Endothelial cell of umbilical vein (primary cell): ENCODE measurements around the gene TFF2.

ENCODE experiments used
- EZH2 ChIP-seq: IDR thresholded peaks from 2 replicates; pipeline ENCODE4 v1.6.1; 2012; ENCODE audit warnings: borderline replicate concordance, low read depth, mild to moderate bottlenecking, moderate library complexity, low read length, inconsistent platforms; ENCODE audit not compliant: severe bottlenecking
- FOS ChIP-seq: IDR thresholded peaks from 2 replicates; pipeline ENCODE4 v1.6.1; 2011; ENCODE audit warnings: mild to moderate bottlenecking, low read length, moderate library complexity, borderline replicate concordance; ENCODE audit not compliant: insufficient read depth
- GATA2 ChIP-seq: IDR thresholded peaks from 2 replicates; pipeline ENCODE4 v1.7.0; 2011; ENCODE audit warnings: low read depth, mild to moderate bottlenecking, moderate library complexity, mixed read lengths, low read length; ENCODE audit not compliant: insufficient read length, insufficient read depth
- MYC ChIP-seq: IDR thresholded peaks from one replicate; pipeline ENCODE4 v1.6.1; 2011; ENCODE audit warnings: mild to moderate bottlenecking, low read depth, low read length
- POLR2A ChIP-seq: IDR thresholded peaks from 2 replicates; pipeline ENCODE4 v1.6.1; 2012; ENCODE audit warnings: low read depth, mild to moderate bottlenecking, control low read depth, low read length
- POLR2AphosphoS5 ChIP-seq: IDR thresholded peaks from 2 replicates; pipeline ENCODE4 v1.6.1; 2012; ENCODE audit warnings: low read depth, mild to moderate bottlenecking, control low read depth, low read length, moderate library complexity; ENCODE audit not compliant: insufficient read depth
- TF ChIP-seq, protein P1 (sequence below), 2 donors: IDR thresholded peaks; 1 replicate in 1 of 2; 2 replicates in 1 of 2; pipeline ENCODE4 v1.5.1; 2011; ENCODE audit warnings: low read length in 2 of 2, mild to moderate bottlenecking in 2 of 2, moderate library complexity in 2 of 2, control low read depth in 1 of 2, inconsistent platforms in 1 of 2, low read depth in 1 of 2; ENCODE audit not compliant: insufficient read depth in 1 of 2; ENCODE audit errors: extremely low read depth in 1 of 2
- TF ChIP-seq, protein P2 (sequence below): IDR thresholded peaks from 2 replicates; pipeline ENCODE4 v1.6.1; 2011; ENCODE audit not compliant: insufficient read depth, insufficient read length

DNA sequence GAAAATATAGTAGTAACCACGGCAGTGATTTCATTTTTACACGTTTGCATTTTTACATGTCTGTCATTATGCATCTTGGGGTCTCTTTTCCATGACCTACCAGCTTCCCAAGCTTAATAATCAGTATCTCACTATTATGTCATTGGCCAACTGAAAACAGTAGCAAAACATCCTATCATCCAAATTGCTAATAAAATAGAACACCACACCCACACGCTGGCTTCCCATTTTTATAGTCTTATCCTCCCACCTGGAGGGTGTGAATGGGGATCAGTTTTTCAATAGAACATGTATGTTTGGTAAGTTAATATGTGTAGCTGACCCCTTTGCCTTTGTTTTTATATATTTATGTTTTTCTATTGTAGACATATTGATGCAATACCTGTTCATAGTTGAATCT lies 47.4 kb downstream of the TFF2 start:
- TF ChIP-seq, protein P1, sequence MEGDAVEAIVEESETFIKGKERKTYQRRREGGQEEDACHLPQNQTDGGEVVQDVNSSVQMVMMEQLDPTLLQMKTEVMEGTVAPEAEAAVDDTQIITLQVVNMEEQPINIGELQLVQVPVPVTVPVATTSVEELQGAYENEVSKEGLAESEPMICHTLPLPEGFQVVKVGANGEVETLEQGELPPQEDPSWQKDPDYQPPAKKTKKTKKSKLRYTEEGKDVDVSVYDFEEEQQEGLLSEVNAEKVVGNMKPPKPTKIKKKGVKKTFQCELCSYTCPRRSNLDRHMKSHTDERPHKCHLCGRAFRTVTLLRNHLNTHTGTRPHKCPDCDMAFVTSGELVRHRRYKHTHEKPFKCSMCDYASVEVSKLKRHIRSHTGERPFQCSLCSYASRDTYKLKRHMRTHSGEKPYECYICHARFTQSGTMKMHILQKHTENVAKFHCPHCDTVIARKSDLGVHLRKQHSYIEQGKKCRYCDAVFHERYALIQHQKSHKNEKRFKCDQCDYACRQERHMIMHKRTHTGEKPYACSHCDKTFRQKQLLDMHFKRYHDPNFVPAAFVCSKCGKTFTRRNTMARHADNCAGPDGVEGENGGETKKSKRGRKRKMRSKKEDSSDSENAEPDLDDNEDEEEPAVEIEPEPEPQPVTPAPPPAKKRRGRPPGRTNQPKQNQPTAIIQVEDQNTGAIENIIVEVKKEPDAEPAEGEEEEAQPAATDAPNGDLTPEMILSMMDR (IDR thresholded peaks at IDR 0.05; ENCODE audit: extremely low read depth in 1 of 2, insufficient read depth in 1 of 2, low read depth in 1 of 2, low read length in 2 of 2): no peak
- TF ChIP-seq FOS (no peak), POLR2A (no peak), GATA2 (no peak), EZH2 (no peak), MYC (no peak), POLR2AphosphoS5 (no peak)
- TF ChIP-seq, protein P2, sequence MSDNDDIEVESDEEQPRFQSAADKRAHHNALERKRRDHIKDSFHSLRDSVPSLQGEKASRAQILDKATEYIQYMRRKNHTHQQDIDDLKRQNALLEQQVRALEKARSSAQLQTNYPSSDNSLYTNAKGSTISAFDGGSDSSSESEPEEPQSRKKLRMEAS: no peak
